Measurements from ENCODE around the gene ATP4A.

The ATP4A gene

GRCh38 chr19:35553385-35554000, 10.0 kb downstream of the ATP4A start:
- no peak for TF ChIP-seq CTCF (IDR thresholded peaks at IDR 0.05; ENCODE audit: low read depth, low read length)
- H3K4me3 ChIP-seq (ENCODE audit: low read depth, low read length): no peak overlapping the region

GRCh38 chr19:35552534-35553384, 10.7 kb downstream of the ATP4A start:
- no peak overlapping the region for H3K4me3 ChIP-seq (ENCODE audit: low read depth, low read length)
- TF ChIP-seq CTCF (IDR thresholded peaks at IDR 0.05; ENCODE audit: low read depth, low read length): no peak

GRCh38 chr19:35551091-35551810, 12.2 kb downstream of the ATP4A start:
- no peak for TF ChIP-seq CTCF (IDR thresholded peaks at IDR 0.05; ENCODE audit: low read depth, low read length)
- H3K4me3 ChIP-seq (ENCODE audit: low read depth, low read length): no peak overlapping the region

- TF ChIP-seq CTCF (IDR thresholded peaks at IDR 0.05; ENCODE audit: low read depth, low read length): no peak
- H3K4me3 ChIP-seq (ENCODE audit: low read depth, low read length): no peak overlapping the region
Measured at GRCh38 chr19:35549879-35550523, 13.5 kb downstream of the ATP4A start.

DNA sequence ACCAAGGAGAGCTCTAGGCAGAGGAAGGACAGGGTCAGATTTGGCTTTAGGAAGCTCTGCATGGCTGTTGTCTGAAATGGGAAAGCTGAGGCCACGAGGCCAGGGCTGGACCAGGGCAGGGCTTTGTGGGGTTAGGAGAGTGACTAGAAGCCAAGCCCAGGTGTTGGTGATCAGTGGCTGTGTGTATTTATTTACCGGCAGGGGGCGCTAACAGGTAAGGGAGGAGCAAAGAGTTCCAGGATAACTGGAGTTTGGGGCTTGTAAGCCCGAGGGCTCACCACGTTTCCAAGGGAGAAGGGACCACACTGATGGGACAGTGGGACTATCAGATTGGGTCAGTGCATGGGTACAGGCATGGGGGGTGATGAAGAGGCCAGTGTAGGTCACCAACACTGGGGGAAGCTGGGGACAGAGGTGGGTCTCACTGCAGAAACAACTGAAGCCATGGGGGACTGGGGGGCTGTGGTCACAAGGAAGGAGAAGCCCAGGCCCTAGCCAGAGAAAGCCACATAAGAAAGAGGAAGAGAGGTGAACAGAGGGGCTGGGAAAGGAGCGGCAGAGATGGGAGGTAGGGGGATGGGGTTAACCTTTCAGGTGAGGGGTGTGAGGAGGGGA, 14.2 kb downstream of the ATP4A start:
- peak; percentile 63 for TF ChIP-seq CTCF (IDR thresholded peaks at IDR 0.05; ENCODE audit: low read depth, low read length)
- no peak overlapping the region for H3K4me3 ChIP-seq (ENCODE audit: low read depth, low read length)

DNA sequence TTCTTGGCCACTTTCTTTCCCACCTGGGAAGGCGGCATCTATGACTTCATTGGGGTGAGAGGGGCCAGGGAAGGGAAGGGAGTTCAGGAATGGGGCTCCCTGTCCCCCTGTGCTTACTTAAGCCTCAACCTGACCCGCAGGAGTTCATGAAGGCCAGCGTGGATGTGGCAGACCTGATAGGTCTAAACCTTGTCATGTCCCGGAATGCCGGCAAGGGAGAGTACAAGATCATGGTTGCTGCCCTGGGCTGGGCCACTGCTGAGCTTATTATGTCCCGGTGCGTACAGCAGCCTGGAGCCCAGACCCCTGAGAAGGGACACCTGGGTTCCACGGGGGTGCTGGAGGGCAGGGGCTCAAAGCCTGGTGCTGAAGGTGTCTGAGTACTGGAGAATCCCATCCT, 16.9 kb downstream of the ATP4A start:
- peak overlapping the region; percentile 87 for H3K4me3 ChIP-seq (ENCODE audit: low read depth, low read length)
- TF ChIP-seq CTCF (IDR thresholded peaks at IDR 0.05; ENCODE audit: low read depth, low read length): no peak

Measured in WI38 (cell line).